Loucy (cell line): ENCODE measurements around the gene RBM10.

Experiments
- H2AFZ ChIP-seq: fragments of 200-600 bp; sonication (generic); 2 replicates; pipeline ENCODE4 v1.6.0; 2016; ENCODE audit warnings: antibody characterized with exemption, mild to moderate bottlenecking, low read length, moderate library complexity
- H3F3A ChIP-seq: fragments of 200-600 bp; 2 replicates; pipeline ENCODE4 v1.6.0; 2016; ENCODE audit warnings: antibody characterized with exemption, low read depth, mild to moderate bottlenecking
- H3K27me3 ChIP-seq: fragments of 200-600 bp; sonication (generic); 2 replicates; pipeline ENCODE4 v1.6.1; 2014; ENCODE audit warnings: low read length, mild to moderate bottlenecking; ENCODE audit not compliant: insufficient read depth, poor library complexity, severe bottlenecking
- H3K36me3 ChIP-seq: fragments of 200-600 bp; sonication (generic); 2 replicates; pipeline ENCODE4 v1.6.1; 2016; ENCODE audit warnings: low read length; ENCODE audit not compliant: insufficient read depth
- H3K4me1 ChIP-seq: fragments of 200-600 bp; sonication (generic); 2 replicates; pipeline ENCODE4 v1.5.1; 2014; ENCODE audit warnings: low read length, mild to moderate bottlenecking; ENCODE audit not compliant: insufficient read depth, poor library complexity, severe bottlenecking
- H3K4me2 ChIP-seq: fragments of 200-600 bp; sonication (generic); 2 replicates; pipeline ENCODE4 v1.6.0; 2014; ENCODE audit warnings: antibody characterized with exemption, low read length, low read depth, mild to moderate bottlenecking; ENCODE audit not compliant: poor library complexity, severe bottlenecking
- H3K4me3 ChIP-seq: fragments of 200-600 bp; sonication (generic); 2 replicates; pipeline ENCODE4 v1.5.1; 2014; ENCODE audit warnings: low read length, mild to moderate bottlenecking, mixed read lengths; ENCODE audit not compliant: poor library complexity, severe bottlenecking
- H3K79me2 ChIP-seq: fragments of 200-600 bp; sonication (generic); 2 replicates; pipeline ENCODE4 v1.6.1; 2014; ENCODE audit warnings: low read length; ENCODE audit not compliant: insufficient read depth
- H3K9ac ChIP-seq: fragments of 200-600 bp; sonication (generic); 2 replicates; pipeline ENCODE4 v1.6.0; 2014; ENCODE audit warnings: mild to moderate bottlenecking, low read depth, low read length, moderate library complexity; ENCODE audit not compliant: poor library complexity, severe bottlenecking
- H3K9me2 ChIP-seq: fragments of 200-600 bp; sonication (generic); replicated peaks from 2 replicates; pipeline ENCODE4 v1.6.1; 2016; ENCODE audit warnings: low read depth, low read length, mixed read lengths
- H3K9me3 ChIP-seq: fragments of 200-600 bp; sonication (generic); 2 replicates; pipeline ENCODE4 v1.6.1; 2014; ENCODE audit warnings: mild to moderate bottlenecking, antibody characterized with exemption, low read length, low read depth; ENCODE audit not compliant: insufficient read depth
- H4K20me1 ChIP-seq: fragments of 200-600 bp; sonication (generic); 2 replicates; pipeline ENCODE4 v1.6.0; 2014; ENCODE audit warnings: antibody characterized with exemption, low read length, mild to moderate bottlenecking; ENCODE audit not compliant: insufficient read depth, poor library complexity, severe bottlenecking
- CTCF ChIP-seq: fragments of 200-600 bp; sonication (generic); conservative IDR thresholded peaks from 2 replicates; pipeline ENCODE4 v1.5.1; 2014; ENCODE audit warnings: mild to moderate bottlenecking, antibody characterized with exemption, low read length
- EZH2phosphoT487 ChIP-seq: fragments of 200-600 bp; IDR thresholded peaks from 2 replicates; pipeline ENCODE4 v1.6.1; 2018; ENCODE audit warnings: antibody characterized with exemption, mild to moderate bottlenecking, moderate library complexity, borderline replicate concordance

The RBM10 gene

GRCh38 chrX:47144626-47145394 lies at the start of gene RBM10, which contains the start of gene NDUFB11:
TSS of gene RBM10 (plus strand) at chrX:47145221. CDS start at chrX:47147482, 2,261 bp downstream.
TSS of gene NDUFB11 (minus strand) at chrX:47144702. CDS start at chrX:47144679, 23 bp downstream.
- Histone ChIP-seq H3K4me2 (peak within 1 kb of the TSS; percentile 87), H3K79me2 (peaks cover 70% of the 10 kb centered on the region), H2AFZ (peak within 1 kb of the TSS; percentile 93), H3K9me2 (no peaks in the 10 kb centered on the region), H3F3A (no peaks in the 10 kb centered on the region), H3K36me3 (peaks cover 5% of the 10 kb centered on the region; the same call in 1 of the 2 replicates), H3K4me3 (peak within 1 kb of the TSS; percentile 93), H3K27me3 (no peaks in the 10 kb centered on the region), H3K9ac (peak within 1 kb of the TSS; percentile 94), H4K20me1 (peaks cover 40% of the 10 kb centered on the region), H3K4me1 (peaks cover 8% of the 10 kb centered on the region), H3K9me3 (no peaks in the 10 kb centered on the region)
- peak; percentile 51 for TF ChIP-seq CTCF
- TF ChIP-seq EZH2phosphoT487, result no peak

- Histone ChIP-seq H3K4me1 (no peaks in the 10 kb centered on the region), H3F3A (no peaks in the 10 kb centered on the region), H3K27me3 (no peaks in the 10 kb centered on the region), H3K36me3 (no peaks in the 10 kb centered on the region), H3K9me2 (no peaks in the 10 kb centered on the region), H4K20me1 (no peaks in the 10 kb centered on the region), H3K4me3 (no peak overlapping the region), H2AFZ (no peak overlapping the region), H3K9me3 (no peaks in the 10 kb centered on the region), H3K9ac (no peak overlapping the region), H3K79me2 (no peaks in the 10 kb centered on the region), H3K4me2 (no peak overlapping the region)
- TF ChIP-seq EZH2phosphoT487, result no peak
- TF ChIP-seq CTCF, result no peak
These were observed 48.0 kb upstream of the RBM10 start for GRCh38 chrX:47097018-47097417.

- Histone ChIP-seq H3K9me3 (no peaks in the 10 kb centered on the region), H3K9ac (no peak overlapping the region), H3F3A (no peaks in the 10 kb centered on the region), H2AFZ (no peak overlapping the region), H3K9me2 (no peaks in the 10 kb centered on the region), H4K20me1 (no peaks in the 10 kb centered on the region), H3K4me2 (no peak overlapping the region), H3K36me3 (no peaks in the 10 kb centered on the region), H3K79me2 (no peaks in the 10 kb centered on the region), H3K4me1 (no peaks in the 10 kb centered on the region), H3K4me3 (no peak overlapping the region), H3K27me3 (no peaks in the 10 kb centered on the region)
- TF ChIP-seq EZH2phosphoT487 (no peak), CTCF (no peak)
These were observed 46.5 kb upstream of the RBM10 start for GRCh38 chrX:47098338-47099094.
